OCI-LY3 (cell line): ENCODE measurements around the gene RBM34.

Experiments
- CTCF ChIP-seq: fragments of 200-600, 300-600 bp; sonication (generic); IDR thresholded peaks from 2 replicates; pipeline ENCODE4 v1.5.1; 2014; ENCODE audit warnings: antibody characterized with exemption, low read length, low read depth
- EZH2phosphoT487 ChIP-seq: fragments of 200-600 bp; shearing (Covaris generic); IDR thresholded peaks from 2 replicates; pipeline ENCODE4 v1.6.1; 2018; ENCODE audit warnings: antibody characterized with exemption, mixed run types, low read depth

GRCh38 chr1:235199441-235199840, 38.4 kb upstream of the RBM34 start:
- peak; percentile 58 for TF ChIP-seq CTCF
- no peak for TF ChIP-seq EZH2phosphoT487
